WERI-Rb-1 (cell line): Measurements from ENCODE around the gene GDI1.

Experiments used
- DNase-seq: peaks from one replicate; pipeline ENCODE4 v3.0.0-alpha.2; 2020
- H3K27ac ChIP-seq: fragments of 250-450 bp; sonication (Bioruptor Pico); 2 replicates; pipeline ENCODE4 v1.5.1; 2020; ENCODE audit warnings: mild to moderate bottlenecking, moderate library complexity
- H3K27me3 ChIP-seq: fragments of 250-450 bp; sonication (Bioruptor Pico); 2 replicates; pipeline ENCODE4 v1.5.1; 2021; ENCODE audit warnings: mild to moderate bottlenecking, low read depth, moderate library complexity; ENCODE audit not compliant: insufficient read depth, severe bottlenecking
- H3K36me3 ChIP-seq: fragments of 250-450 bp; sonication (Bioruptor Pico); 2 replicates; pipeline ENCODE4 v1.5.1; 2020; ENCODE audit warnings: mild to moderate bottlenecking, moderate library complexity
- H3K4me3 ChIP-seq: 2 replicates; pipeline ENCODE4 v1.5.1; 2011; ENCODE audit warnings: low read depth, mild to moderate bottlenecking, control low read depth, low read length
- H3K9me3 ChIP-seq: fragments of 250-450 bp; sonication (Bioruptor Pico); 2 replicates; pipeline ENCODE4 v1.5.1; 2021; ENCODE audit warnings: mild to moderate bottlenecking, moderate library complexity; ENCODE audit not compliant: severe bottlenecking
- CTCF ChIP-seq: IDR thresholded peaks from 2 replicates; pipeline ENCODE4 v1.5.1; 2011; ENCODE audit warnings: low read depth, mild to moderate bottlenecking, control low read depth, inconsistent platforms, low read length

The GDI1 gene

GRCh38 chrX:154452823-154453222 is 15.9 kb downstream of the GDI1 start:
- DNase-seq: no peak
- H3K27me3 ChIP-seq: peaks cover 20% of the 10 kb centered on the region
- no peak overlapping the region for H3K27ac ChIP-seq
- H3K4me3 ChIP-seq: no peak overlapping the region
- TF ChIP-seq CTCF: no peak
- H3K9me3 ChIP-seq: peaks cover 6% of the 10 kb centered on the region
- H3K36me3 ChIP-seq: peaks cover 45% of the 10 kb centered on the region

GRCh38 chrX:154457491-154458115 is 20.6 kb downstream of the GDI1 start:
- peak; percentile 67 for DNase-seq
- Histone ChIP-seq H3K36me3 (peaks cover 31% of the 10 kb centered on the region), H3K4me3 (peak overlapping the region; percentile 33), H3K27me3 (peaks cover 17% of the 10 kb centered on the region), H3K9me3 (peaks cover 6% of the 10 kb centered on the region), H3K27ac (peak overlapping the region; percentile 63; the same call in 1 of the 2 replicates)
- no peak for TF ChIP-seq CTCF

GRCh38 chrX:154458116-154458953 is 21.4 kb downstream of the GDI1 start, which contains the start of gene PLXNA3:
TSS of gene PLXNA3 (plus strand) at chrX:154458281. CDS start at chrX:154460184, 1,903 bp downstream.
- peak within 1 kb of the TSS; percentile 74 for H3K4me3 ChIP-seq
- peaks cover 30% of the 10 kb centered on the region for H3K36me3 ChIP-seq
- H3K9me3 ChIP-seq: peaks cover 6% of the 10 kb centered on the region
- TF ChIP-seq CTCF: no peak
- H3K27me3 ChIP-seq: peaks cover 17% of the 10 kb centered on the region
- DNase-seq: peak; percentile 55
- peak within 1 kb of the TSS; percentile 67 for H3K27ac ChIP-seq

- peak; percentile 49 for DNase-seq
- peak overlapping the region; percentile 67 for H3K27ac ChIP-seq
- peak overlapping the region; percentile 74 for H3K4me3 ChIP-seq
- H3K27me3 ChIP-seq: peaks cover 20% of the 10 kb centered on the region
- H3K36me3 ChIP-seq: peaks cover 36% of the 10 kb centered on the region
- TF ChIP-seq CTCF: no peak
- peaks cover 6% of the 10 kb centered on the region for H3K9me3 ChIP-seq
Observed at GRCh38 chrX:154458954-154459778, 22.2 kb downstream of the GDI1 start.

- Histone ChIP-seq H3K27me3 (peaks cover 26% of the 10 kb centered on the region), H3K27ac (peak overlapping the region; percentile 67), H3K9me3 (peaks cover 5% of the 10 kb centered on the region), H3K4me3 (peak overlapping the region; percentile 74), H3K36me3 (peaks cover 43% of the 10 kb centered on the region)
- DNase-seq: peak; percentile 84
- TF ChIP-seq CTCF: no peak
Observed at GRCh38 chrX:154459832-154460231, 22.9 kb downstream of the GDI1 start.
